Measurements from ENCODE around the gene SBNO2. TPM values are rescaled to one million over a fixed set of nuclear protein-coding genes. Genes with fewer than 3 reads are reported as not detected.

Gene SBNO2
- total RNA-seq, 4 donors from 2014 or later = 33.1 to 208 (median 61.9) TPM

DNA sequence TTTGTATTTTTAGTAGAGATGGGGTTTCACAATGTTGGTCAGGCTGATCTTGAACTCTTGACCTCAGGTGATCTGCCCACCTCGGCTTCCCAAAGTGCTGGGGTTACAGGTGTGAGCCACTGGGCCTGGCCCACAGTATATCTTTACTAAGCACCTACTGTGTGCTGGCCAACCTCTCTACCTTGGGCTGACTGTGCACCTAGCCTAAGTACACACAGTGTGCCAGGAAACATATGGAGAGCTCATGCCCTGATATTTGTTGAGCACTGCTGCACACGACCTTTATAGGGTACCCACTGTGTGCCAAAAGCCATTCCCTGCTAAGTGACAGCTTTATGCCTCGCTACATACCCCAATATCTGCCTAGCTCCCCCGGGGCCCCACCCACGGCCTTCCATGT is 113.4 kb downstream of the SBNO2 start:
- no peak for DNase-seq (ENCODE audit: low spot score)
- TF ChIP-seq, protein P1, sequence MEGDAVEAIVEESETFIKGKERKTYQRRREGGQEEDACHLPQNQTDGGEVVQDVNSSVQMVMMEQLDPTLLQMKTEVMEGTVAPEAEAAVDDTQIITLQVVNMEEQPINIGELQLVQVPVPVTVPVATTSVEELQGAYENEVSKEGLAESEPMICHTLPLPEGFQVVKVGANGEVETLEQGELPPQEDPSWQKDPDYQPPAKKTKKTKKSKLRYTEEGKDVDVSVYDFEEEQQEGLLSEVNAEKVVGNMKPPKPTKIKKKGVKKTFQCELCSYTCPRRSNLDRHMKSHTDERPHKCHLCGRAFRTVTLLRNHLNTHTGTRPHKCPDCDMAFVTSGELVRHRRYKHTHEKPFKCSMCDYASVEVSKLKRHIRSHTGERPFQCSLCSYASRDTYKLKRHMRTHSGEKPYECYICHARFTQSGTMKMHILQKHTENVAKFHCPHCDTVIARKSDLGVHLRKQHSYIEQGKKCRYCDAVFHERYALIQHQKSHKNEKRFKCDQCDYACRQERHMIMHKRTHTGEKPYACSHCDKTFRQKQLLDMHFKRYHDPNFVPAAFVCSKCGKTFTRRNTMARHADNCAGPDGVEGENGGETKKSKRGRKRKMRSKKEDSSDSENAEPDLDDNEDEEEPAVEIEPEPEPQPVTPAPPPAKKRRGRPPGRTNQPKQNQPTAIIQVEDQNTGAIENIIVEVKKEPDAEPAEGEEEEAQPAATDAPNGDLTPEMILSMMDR (IDR thresholded peaks at IDR 0.05) = no peak
- no peak for ATAC-seq (ENCODE audit: low FRiP score)

DNA sequence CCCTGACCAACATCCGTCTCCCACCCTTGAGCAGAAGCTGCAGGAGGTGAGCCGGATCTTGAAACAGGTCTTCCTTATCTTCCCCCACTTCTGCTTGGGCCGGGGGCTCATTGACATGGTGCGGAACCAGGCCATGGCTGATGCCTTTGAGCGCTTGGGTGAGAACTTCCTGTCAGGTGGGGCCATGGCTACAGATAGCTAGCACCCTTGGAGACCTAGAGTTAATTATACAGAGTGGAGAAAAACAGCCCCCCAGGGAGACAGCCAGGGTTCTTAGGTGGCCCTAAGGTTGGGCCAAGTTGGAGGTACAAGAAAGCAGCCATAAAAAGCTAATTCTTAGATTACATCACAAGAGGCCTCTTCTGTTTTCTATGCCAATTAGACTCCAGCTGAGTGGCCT is 116.0 kb downstream of the SBNO2 start:
- DNase-seq (ENCODE audit: low spot score) (no peak), ATAC-seq (ENCODE audit: low FRiP score) (no peak)
- TF ChIP-seq, protein P1 (IDR thresholded peaks at IDR 0.05) = no peak

Other genes with a start within 250 kb of the SBNO2 start
- gene ARID3A, start 248.2 kb downstream of the SBNO2 start, total RNA-seq = 10 to 100 TPM in 2 of 4 donors, 1 to 10 TPM in 2; 3.7 to 15.1 (median 7.7) TPM
- gene WDR18, start 189.9 kb downstream of the SBNO2 start, total RNA-seq = 10 to 100 TPM; 22.8 to 69.4 (median 37.5) TPM
- under 1 TPM in 1 of 4 donors, not detected in 3; 0.24 TPM for gene GRIN3B, start 173.8 kb downstream of the SBNO2 start, total RNA-seq
- 100 to 1,000 TPM; 112 to 164 (median 161) TPM for gene TMEM259, start 153.1 kb downstream of the SBNO2 start, total RNA-seq
- gene RNU6-2, start 152.7 kb downstream of the SBNO2 start, total RNA-seq = not detected
- gene CNN2, start 147.7 kb downstream of the SBNO2 start, total RNA-seq = 10 to 100 TPM; 39.6 to 75.4 (median 60.8) TPM
- 10 to 100 TPM; 10.3 to 29.8 (median 15.9) TPM for gene ABCA7, start 134.2 kb downstream of the SBNO2 start, total RNA-seq
- 10 to 100 TPM; 21.4 to 97.6 (median 36.3) TPM for gene ARHGAP45, start 107.1 kb downstream of the SBNO2 start, total RNA-seq
- gene POLR2E, start 78.9 kb downstream of the SBNO2 start, total RNA-seq = 100 to 1,000 TPM; 151 to 216 (median 188) TPM
- 1,000 to 10,000 TPM in 1 of 4 donors, 100 to 1,000 TPM in 3; 429 to 1,640 (median 892) TPM for gene GPX4, start 70.3 kb downstream of the SBNO2 start, total RNA-seq
- 10 to 100 TPM; 38.0 to 48.4 (median 44.2) TPM for gene STK11, start 31.5 kb upstream of the SBNO2 start, total RNA-seq
- gene CBARP, start 63.7 kb upstream of the SBNO2 start, total RNA-seq = 10 to 100 TPM in 1 of 4 donors, 1 to 10 TPM in 1, under 1 TPM in 1, not detected in 1; 0.63 to 19.6 (median 2.2) TPM
- 10 to 100 TPM; 46.4 to 76.0 (median 60.2) TPM for gene ATP5F1D, start 67.5 kb upstream of the SBNO2 start, total RNA-seq
- gene MIDN, start 74.3 kb upstream of the SBNO2 start, total RNA-seq = 10 to 100 TPM; 24.5 to 68.6 (median 44.1) TPM
- gene CIRBP, start 95.1 kb upstream of the SBNO2 start, total RNA-seq = 100 to 1,000 TPM; 292 to 484 (median 372) TPM
- 10 to 100 TPM; 47.2 to 69.1 (median 59.3) TPM for gene FAM174C, start 101.3 kb upstream of the SBNO2 start, total RNA-seq
- gene EFNA2, start 111.6 kb upstream of the SBNO2 start, total RNA-seq = not detected
- 100 to 1,000 TPM in 3 of 4 donors, 10 to 100 TPM in 1; 80.3 to 121 (median 114) TPM for gene NDUFS7, start 209.6 kb upstream of the SBNO2 start, total RNA-seq
- gene GAMT, start 227.3 kb upstream of the SBNO2 start, total RNA-seq = 10 to 100 TPM; 10.8 to 16.2 (median 13.7) TPM
- gene DAZAP1, start 233.3 kb upstream of the SBNO2 start, total RNA-seq = 10 to 100 TPM; 47.3 to 55.7 (median 51.1) TPM